GM12878 (cell line): ENCODE results near the gene TMEM132D. TPM values are rescaled to one million over a fixed set of nuclear protein-coding genes. Genes with fewer than 3 reads are reported as not detected.

ENCODE experiments used
- ATAC-seq: fragments of 200-7000 bp; cut with Tn5 transposase; 3 replicates; pipeline ENCODE4 v1.9.1; 2020; ENCODE audit warnings: mild to moderate bottlenecking, moderate library complexity
- BruUV-seq: library from RNA; stranded (reverse); fragments of 400-500 nt; replicated peaks from 2 replicates; lab custom pipeline; 2021; lab: Mats Ljungman, UMichigan
- CTCF ChIA-PET: fragments of 300-600 bp; sonication (Branson Sonifier 250); formaldehyde crosslinking; extraction: SDS; loops from one replicate; lab custom pipeline; 2021; ENCODE audit warnings: inconsistent platforms; lab: Yijun Ruan, JAX
- POLR2A ChIA-PET: fragments of 350-600 bp; formaldehyde crosslinking; extraction: SDS; loops from one replicate; lab custom pipeline; 2021; ENCODE audit warnings: inconsistent platforms; lab: Charles Lee
- RAD21 ChIA-PET: fragments of 300-600 bp; sonication (Branson Sonifier 250); formaldehyde crosslinking; loops from one replicate; lab custom pipeline; 2023; ENCODE audit warnings: antibody characterized with exemption; ENCODE audit not compliant: unreplicated experiment; lab: Charles Lee
- SMC1A ChIA-PET: fragments of 300-600 bp; sonication (Branson Sonifier 250); formaldehyde crosslinking; loops from one replicate; lab custom pipeline; 2023; ENCODE audit not compliant: unreplicated experiment, uncharacterized antibody; lab: Charles Lee
- DNase-seq: peaks from one replicate; pipeline ENCODE4 v3.0.0-alpha.2; 2011; ENCODE audit warnings: low read depth, low spot score
- FAIRE-seq: peaks from 3 replicates; lab custom pipeline; 2011; peaks lifted over from hg19 to GRCh38; lab: Jason Lieb, UNC
- H2AFZ ChIP-seq: 2 replicates; pipeline ENCODE4 v1.6.0; 2011; ENCODE audit warnings: low read depth, low read length, control low read depth; ENCODE audit not compliant: control insufficient read depth
- H3K27ac ChIP-seq: 2 replicates; pipeline ENCODE4 v1.5.1; 2011; ENCODE audit warnings: control low read depth; ENCODE audit not compliant: control insufficient read depth, insufficient read depth
- H3K27me3 ChIP-seq, 2 experiments: replicated peaks in 1 of 2; 2 replicates each; pipeline versions ENCODE4 v1.6.0 to v1.6.1; 2011; ENCODE audit warnings: low read length in 1 of 2; ENCODE audit not compliant: control insufficient read depth in 2 of 2, insufficient read depth in 2 of 2
- H3K36me3 ChIP-seq, 2 experiments: 2 replicates each; pipeline ENCODE4 v1.5.1; 2011; ENCODE audit warnings: low read length in 1 of 2; ENCODE audit not compliant: control insufficient read depth in 2 of 2, insufficient read depth in 2 of 2
- H3K4me1 ChIP-seq: 2 replicates; pipeline ENCODE4 v1.6.1; 2011; ENCODE audit warnings: mild to moderate bottlenecking, low read length, moderate library complexity, mixed read lengths; ENCODE audit not compliant: control insufficient read depth, insufficient read depth
- H3K4me2 ChIP-seq: 2 replicates; pipeline ENCODE4 v1.6.0; 2011; ENCODE audit warnings: control low read depth; ENCODE audit not compliant: control insufficient read depth, insufficient read depth
- H3K4me3 ChIP-seq: fragments of 200-600 bp; sonication (generic); 2 replicates; pipeline ENCODE4 v1.5.1; 2016
- H3K79me2 ChIP-seq: 2 replicates; pipeline ENCODE4 v1.6.0; 2011; ENCODE audit warnings: low read length; ENCODE audit not compliant: control insufficient read depth, insufficient read depth
- H3K9ac ChIP-seq: 2 replicates; pipeline ENCODE4 v1.8.0; 2011; ENCODE audit warnings: low read length, control low read depth, mixed read lengths; ENCODE audit not compliant: control insufficient read depth, insufficient read depth
- H3K9me3 ChIP-seq: replicated peaks from 3 replicates; pipeline ENCODE4 v1.5.1; 2011; ENCODE audit warnings: mild to moderate bottlenecking, low read length; ENCODE audit not compliant: control insufficient read depth, insufficient read depth
- H4K20me1 ChIP-seq: 2 replicates; pipeline ENCODE4 v1.6.0; 2011; ENCODE audit not compliant: control insufficient read depth, insufficient read depth
- BMI1 ChIP-seq: fragments of 450-650 bp; IDR thresholded peaks from 2 replicates; pipeline ENCODE4 v1.6.1; 2016; ENCODE audit warnings: mild to moderate bottlenecking, moderate library complexity, borderline replicate concordance
- CREM ChIP-seq: IDR thresholded peaks from 2 replicates; pipeline ENCODE4 v1.6.1; 2014; ENCODE audit warnings: antibody characterized with exemption, low read depth
- EGR1 ChIP-seq, 2 experiments: IDR thresholded peaks; 1 replicate in 1 of 2; 2 replicates in 1 of 2; pipeline ENCODE4 v1.6.1; 2011 to 2012; ENCODE audit warnings: low read depth in 2 of 2, low read length in 2 of 2, borderline replicate concordance in 1 of 2, mild to moderate bottlenecking in 1 of 2, moderate library complexity in 1 of 2
- ESRRA ChIP-seq: IDR thresholded peaks from 2 replicates; pipeline ENCODE4 v1.6.1; 2012; ENCODE audit warnings: mild to moderate bottlenecking, low read length, improper control_type of control experiment
- EZH2 ChIP-seq: IDR thresholded peaks from 2 replicates; pipeline ENCODE4 v1.6.1; 2012; ENCODE audit warnings: low read depth, mild to moderate bottlenecking, control low read depth, inconsistent platforms, low read length, borderline replicate concordance; ENCODE audit not compliant: control insufficient read depth
- HDGF ChIP-seq: fragments of 450-650 bp; IDR thresholded peaks from 2 replicates; pipeline ENCODE4 v1.6.1; 2016; ENCODE audit warnings: antibody characterized with exemption
- KDM1A ChIP-seq: fragments of 200-600 bp; sonication (generic); IDR thresholded peaks from 2 replicates; pipeline ENCODE4 v1.6.1; 2016; ENCODE audit warnings: borderline replicate concordance
- LARP7 ChIP-seq: fragments of 450-650 bp; IDR thresholded peaks from 2 replicates; pipeline ENCODE4 v1.6.1; 2017; ENCODE audit warnings: mild to moderate bottlenecking
- MTA3 ChIP-seq: IDR thresholded peaks from 2 replicates; pipeline ENCODE4 v1.6.1; 2012; ENCODE audit warnings: low read length, inconsistent platforms, borderline replicate concordance
- NBN ChIP-seq: fragments of 450-650 bp; IDR thresholded peaks from 2 replicates; pipeline ENCODE4 v1.6.1; 2016
- RB1 ChIP-seq: fragments of 450-650 bp; formaldehyde crosslinking; IDR thresholded peaks from 2 replicates; pipeline ENCODE4 v1.6.1; 2017; ENCODE audit warnings: mild to moderate bottlenecking, borderline replicate concordance
- WGBS: methylation state at CpG from one replicate; pipeline ENCODE4 v1.1.6; 2016; ENCODE audit warnings: low lambda C conversion rate; ENCODE audit not compliant: insufficient replicate concordance, insufficient coverage; ENCODE audit errors: missing lambda C conversion rate; 5-methylcytosine and 5-hydroxymethylcytosine counted together
- in situ Hi-C: fragments of 300-500 bp; cut with MboI; formaldehyde crosslinking; loops from 9 replicates; pipeline ENCODE4 v1.14.3; 2018; ENCODE audit warnings: mixed read lengths
- intact Hi-C: fragments of 100-400 bp; cut with micrococcal nuclease; formaldehyde crosslinking; loops from one replicate; pipeline ENCODE4 v1.14.2; 2022; ENCODE audit not compliant: unreplicated experiment
- polyA plus RNA-seq, 11 experiments: library from polyadenylated mRNA; depleted of rRNA in 4 of 11; unstranded in 6 of 11; stranded (reverse) in 5 of 11; fragments of >200 nt; fragmentation: Nextera tagmentation in 4 of 11; fragmentation: Illumina TruSeq in 1 of 11; extraction: Ambion mirVana in 4 of 11; extraction: Trizol in 1 of 11; gene quantifications; 1 replicate in 1 of 11; 2 replicates in 10 of 11; pipeline versions ENCODE4 v1.2.1 to v1.2.3, GENCODE V29; 2011 to 2016; ENCODE audit warnings: inconsistent platforms in 2 of 11, missing spikeins in 2 of 11, low read depth in 1 of 11
- total RNA-seq, 4 experiments: library from RNA; depleted of rRNA in 3 of 4; stranded (reverse); fragments of >200 nt in 3 of 4; fragmentation: Illumina TruSeq in 1 of 4; extraction: Trizol in 1 of 4; gene quantifications; 2 replicates each; pipeline versions ENCODE4 v1.2.1 to v1.2.3, GENCODE V29; 2013 to 2021
- TF ChIP-seq, protein P1 (sequence below): IDR thresholded peaks from 2 replicates; pipeline ENCODE4 v1.6.1; 2011; ENCODE audit warnings: borderline replicate concordance, low read depth, mild to moderate bottlenecking, moderate library complexity, low read length; ENCODE audit not compliant: insufficient read depth, poor library complexity, severe bottlenecking

Gene TMEM132D
- total and polyA plus RNA-seq, 10 of the 15 experiments (the other 5 are each of a cell fraction or from before 2014, with no cell fraction given) = under 0.01 to 0.12 (median 0.02) TPM; not detected in 3

GRCh38 chr12:129585296-129585695, 318.5 kb downstream of the TMEM132D start:
- DNase-seq = no peak
- Histone ChIP-seq H3K27ac (no peak overlapping the region), H3K27me3 (no peaks in the 10 kb centered on the region), H3K9ac (no peak overlapping the region), H3K79me2 (no peaks in the 10 kb centered on the region), H3K36me3 (no peaks in the 10 kb centered on the region), H4K20me1 (no peaks in the 10 kb centered on the region), H3K4me1 (no peaks in the 10 kb centered on the region), H3K4me2 (no peak overlapping the region), H2AFZ (no peak overlapping the region), H3K4me3 (no peak overlapping the region), H3K9me3 (no peaks in the 10 kb centered on the region; the same call in 2 of the 3 replicates)
- intact Hi-C loops = no loop called here
- BruUV-seq = no TSS peak
- CTCF ChIA-PET = no interaction called here
- in situ Hi-C loops = no loop called here
- TF ChIP-seq RB1 (no peak), LARP7 (no peak), BMI1 (no peak), HDGF (no peak), EZH2 (no peak), KDM1A (no peak), NBN (no peak), ESRRA (no peak), EGR1 (IDR thresholded peaks at IDR 0.05; ENCODE audit: borderline replicate concordance in 1 of 2, low read depth in 2 of 2, low read length in 2 of 2) (no peak), MTA3 (no peak), CREM (no peak)
- TF ChIP-seq, protein P1, sequence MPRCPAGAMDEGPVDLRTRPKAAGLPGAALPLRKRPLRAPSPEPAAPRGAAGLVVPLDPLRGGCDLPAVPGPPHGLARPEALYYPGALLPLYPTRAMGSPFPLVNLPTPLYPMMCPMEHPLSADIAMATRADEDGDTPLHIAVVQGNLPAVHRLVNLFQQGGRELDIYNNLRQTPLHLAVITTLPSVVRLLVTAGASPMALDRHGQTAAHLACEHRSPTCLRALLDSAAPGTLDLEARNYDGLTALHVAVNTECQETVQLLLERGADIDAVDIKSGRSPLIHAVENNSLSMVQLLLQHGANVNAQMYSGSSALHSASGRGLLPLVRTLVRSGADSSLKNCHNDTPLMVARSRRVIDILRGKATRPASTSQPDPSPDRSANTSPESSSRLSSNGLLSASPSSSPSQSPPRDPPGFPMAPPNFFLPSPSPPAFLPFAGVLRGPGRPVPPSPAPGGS = no peak
- SMC1A ChIA-PET = no interaction called here
- 32% methylated on average over 9 of the region's 9 CpGs for WGBS
- FAIRE-seq = no peak
- RAD21 ChIA-PET = no interaction called here
- no peak for ATAC-seq
- POLR2A ChIA-PET = no interaction called here
